ENCODE results near the gene ADGRG1.
"Not testable (repeated sequence)": the region's sequence is repeated elsewhere in the genome, so short reads cannot be mapped to it uniquely, and the experiment has no call there.

ADGRG1 gene

GRCh38 chr16:57698812-57699405 lies 70.5 kb downstream of the ADGRG1 start:
- DNase-seq (ENCODE audit: low read depth in 2 of 2): no peak

- DNase-seq (ENCODE audit: low read depth in 2 of 2): no peak
Observed at GRCh38 chr16:57699481-57699880, 71.1 kb downstream of the ADGRG1 start.

DNA sequence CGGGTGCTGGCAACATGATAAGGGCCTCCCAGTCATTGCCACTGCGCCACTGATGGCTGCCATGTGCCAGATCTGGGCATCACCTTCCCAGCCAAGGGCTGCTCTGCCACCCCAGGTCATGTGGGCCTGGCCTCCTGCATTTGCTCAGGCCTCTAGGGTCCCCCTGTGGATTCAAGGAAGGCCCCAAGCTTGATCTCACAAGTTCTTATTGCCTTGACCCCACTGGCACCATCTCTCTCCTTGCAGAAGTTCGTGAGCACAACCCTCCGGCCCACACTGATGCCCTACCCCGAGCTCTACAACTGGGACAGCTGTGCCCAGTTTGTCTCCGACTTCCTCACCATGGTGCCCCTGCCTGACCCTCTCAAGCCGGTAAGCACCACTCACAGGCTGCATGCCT lies 71.5 kb downstream of the ADGRG1 start:
- no peak for DNase-seq (ENCODE audit: low read depth in 2 of 2)

GRCh38 chr16:57700781-57701551 lies 72.5 kb downstream of the ADGRG1 start:
- DNase-seq (ENCODE audit: low read depth in 2 of 2): no peak

GRCh38 chr16:57701759-57702371 lies 73.4 kb downstream of the ADGRG1 start:
- no peak for DNase-seq (ENCODE audit: low read depth in 2 of 2)

- DNase-seq (ENCODE audit: low read depth in 2 of 2): no peak
Observed at GRCh38 chr16:57703416-57704010, 75.1 kb downstream of the ADGRG1 start.

DNA sequence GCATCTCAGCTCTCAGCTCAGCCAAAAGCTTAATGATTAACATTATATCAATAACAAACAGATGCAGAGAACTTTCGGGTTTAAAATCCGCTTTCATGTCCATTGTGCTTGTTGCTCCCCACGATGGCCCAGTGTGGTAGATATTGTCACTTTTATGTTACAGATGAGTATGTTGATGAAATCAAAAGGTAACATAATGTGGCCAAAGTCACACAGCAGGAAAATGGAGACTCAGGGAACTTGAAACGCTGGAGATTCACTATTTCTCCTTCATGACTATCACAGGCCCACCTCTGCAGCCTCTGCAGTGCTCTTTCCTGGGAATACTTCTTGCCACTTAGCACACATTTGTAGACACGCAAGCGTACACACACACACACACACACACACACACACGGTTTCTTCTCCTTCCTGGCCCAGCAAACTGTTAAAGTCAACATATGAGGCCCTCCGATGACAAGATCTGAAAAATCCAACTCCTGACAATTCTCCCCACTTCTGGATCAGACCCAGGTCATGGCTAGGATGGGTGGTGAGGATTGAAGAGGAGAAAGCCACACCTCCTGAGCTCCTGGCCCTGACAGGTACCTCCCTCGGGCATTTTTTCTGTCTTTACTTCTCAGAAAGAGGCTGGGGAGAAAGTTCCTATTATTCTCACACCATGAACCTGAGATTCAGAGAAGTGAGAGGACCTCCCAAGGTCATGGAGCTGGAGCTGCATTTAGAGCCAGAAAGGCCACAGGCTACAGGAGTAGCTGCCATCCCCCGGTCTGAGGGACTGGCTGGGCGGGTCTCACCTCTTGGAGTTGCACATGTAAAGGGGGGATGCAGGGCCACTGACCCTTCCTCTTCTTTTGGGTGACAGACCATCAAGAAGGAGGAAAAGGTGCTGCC lies 75.8 kb downstream of the ADGRG1 start:
- no peak for DNase-seq (ENCODE audit: low read depth in 2 of 2)

DNA sequence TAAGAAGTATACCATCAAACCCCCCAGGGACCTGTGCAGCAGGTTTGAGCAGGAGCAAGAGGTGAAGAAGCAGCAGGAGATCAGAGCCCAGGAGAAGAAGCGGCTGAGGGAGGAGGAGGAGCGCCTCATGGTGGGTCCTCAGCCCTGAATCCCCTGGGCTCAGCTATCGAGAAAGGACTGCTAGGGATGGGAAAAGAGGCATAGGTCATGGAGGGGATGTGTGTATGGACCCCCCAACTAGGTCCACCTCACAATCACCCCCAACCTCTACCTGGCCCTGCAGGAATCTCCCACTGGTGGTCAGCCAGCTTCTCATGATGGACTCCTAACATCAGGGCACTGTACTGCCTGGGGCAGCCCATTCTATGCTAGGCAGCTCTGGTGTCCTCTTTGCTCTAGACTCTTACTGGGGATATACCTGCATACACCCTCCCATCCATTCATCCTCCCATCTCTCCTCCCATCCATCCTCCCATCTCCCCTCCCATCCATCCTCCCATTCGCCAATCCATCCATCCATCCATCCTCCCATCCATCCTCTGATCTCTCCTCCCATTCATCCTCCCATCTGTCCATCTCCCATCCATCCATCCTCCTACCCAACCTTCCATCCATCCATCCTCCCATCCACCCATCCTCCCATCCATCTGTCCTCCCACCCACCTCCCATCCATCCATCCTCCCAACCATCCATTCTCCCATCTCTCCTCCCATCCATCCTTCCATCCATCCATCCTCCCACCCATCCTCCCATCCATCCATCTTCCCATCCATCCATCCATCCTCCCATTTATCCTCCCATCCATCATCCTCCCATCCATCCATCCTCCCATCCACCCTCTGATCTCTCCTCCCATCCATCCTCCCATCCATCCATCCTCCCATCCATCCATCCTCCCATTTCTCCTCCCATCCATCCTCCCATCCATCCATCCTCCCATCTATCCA lies 76.7 kb downstream of the ADGRG1 start:
- DNase-seq (ENCODE audit: low read depth in 2 of 2): no peak

GRCh38 chr16:57706717-57707116 lies 78.3 kb downstream of the ADGRG1 start:
- DNase-seq (ENCODE audit: low read depth in 2 of 2): no peak

- DNase-seq (ENCODE audit: low read depth in 2 of 2): no peak
Observed at GRCh38 chr16:57707331-57707730, 78.9 kb downstream of the ADGRG1 start.

GRCh38 chr16:57708168-57708567 lies 79.7 kb downstream of the ADGRG1 start:
- no peak for DNase-seq (ENCODE audit: low read depth in 2 of 2)

GRCh38 chr16:57709663-57710062 lies 81.2 kb downstream of the ADGRG1 start:
- no peak for DNase-seq (ENCODE audit: low read depth in 2 of 2)

- DNase-seq (ENCODE audit: low read depth in 2 of 2): no peak
Observed at GRCh38 chr16:57711346-57711745, 82.9 kb downstream of the ADGRG1 start.

DNA sequence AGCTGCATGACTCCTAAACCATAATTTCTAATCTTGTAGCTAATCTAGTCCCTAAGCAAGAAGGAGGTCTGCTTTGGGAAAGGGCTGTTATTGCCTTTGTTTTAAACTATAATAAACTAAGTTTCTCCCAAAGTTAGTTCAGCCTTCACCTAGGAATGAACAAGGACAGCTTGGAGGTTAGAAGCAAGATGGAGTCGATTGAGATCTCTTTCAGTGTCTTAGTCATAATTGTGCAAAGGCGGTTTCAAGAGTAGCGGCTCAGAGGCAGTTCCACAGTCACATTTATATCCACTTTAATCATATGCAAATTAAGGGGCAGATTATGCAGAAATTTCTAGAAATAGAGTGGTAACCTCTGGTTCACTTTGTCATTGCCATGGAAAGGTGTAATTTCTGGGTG lies 83.6 kb downstream of the ADGRG1 start:
- no peak for DNase-seq (ENCODE audit: low read depth in 2 of 2)

DNA sequence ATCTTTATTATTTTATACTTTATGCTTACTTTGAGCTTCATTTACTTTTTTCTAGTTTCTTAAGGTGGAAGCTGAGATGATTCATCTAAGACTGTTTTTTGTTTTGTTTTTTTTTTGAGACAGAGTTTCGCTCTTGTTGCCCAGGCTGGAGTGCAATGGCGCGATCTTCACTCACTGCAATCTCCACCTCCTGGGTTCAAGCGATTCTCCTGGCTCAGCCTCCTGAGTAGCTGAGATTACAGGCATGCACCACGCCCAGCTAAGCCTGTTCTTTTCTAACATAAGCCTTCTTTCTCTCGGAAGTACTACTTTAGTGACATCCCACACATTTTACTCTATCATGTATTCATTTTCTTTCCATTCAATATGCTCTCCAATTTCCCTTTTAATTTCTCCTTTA lies 84.1 kb downstream of the ADGRG1 start:
- not testable (repeated sequence) for DNase-seq (ENCODE audit: low read depth in 2 of 2)

- DNase-seq (ENCODE audit: low read depth in 2 of 2): no peak
Observed at GRCh38 chr16:57713596-57713995, 85.2 kb downstream of the ADGRG1 start.

- DNase-seq (ENCODE audit: low read depth in 2 of 2): no peak
Observed at GRCh38 chr16:57714047-57714446, 85.6 kb downstream of the ADGRG1 start.

Data from activated CD4-positive, alpha-beta T cell treated with anti-CD3 and anti-CD28 coated beads for 24 hours (primary cell).